Ramos (cell line): ENCODE data around the gene OR52E6.

Source experiments
- in situ Hi-C: fragments of 300-500 bp; cut with MboI; formaldehyde crosslinking; loops from one replicate; pipeline ENCODE4 v1.14.3; 2022; ENCODE audit warnings: low sequenced_read_pairs; ENCODE audit not compliant: unreplicated experiment

The OR52E6 gene

GRCh38 chr11:5841797-5842196 is at the start of gene OR52E6:
TSS of gene OR52E6 (minus strand) at chr11:5841897. CDS start at chr11:5841897, 0 bp downstream.
- in situ Hi-C loops = no loop called here

GRCh38 chr11:5891216-5891800 is 49.6 kb upstream of the OR52E6 start:
- in situ Hi-C loops = no loop called here

- in situ Hi-C loops = no loop called here
These were observed 46.0 kb upstream of the OR52E6 start for GRCh38 chr11:5887661-5888060.

GRCh38 chr11:5887172-5887571 is 45.5 kb upstream of the OR52E6 start:
- in situ Hi-C loops = no loop called here

GRCh38 chr11:5881756-5882155 is 40.1 kb upstream of the OR52E6 start:
- in situ Hi-C loops = no loop called here

GRCh38 chr11:5880329-5880728 is 38.6 kb upstream of the OR52E6 start, which contains the start of gene OR52E4:
TSS of gene OR52E4 (plus strand) at chr11:5880629. CDS start at chr11:5884293, 3,664 bp downstream.
- in situ Hi-C loops = no loop called here

GRCh38 chr11:5878564-5878963 is 36.9 kb upstream of the OR52E6 start:
- in situ Hi-C loops = no loop called here

GRCh38 chr11:5865826-5866225 is 24.1 kb upstream of the OR52E6 start:
- in situ Hi-C loops = no loop called here

- in situ Hi-C loops = no loop called here
These were observed 15.9 kb upstream of the OR52E6 start, which contains the start of gene OR52E8 for GRCh38 chr11:5857590-5857989. TSS of gene OR52E8 (minus strand) at chr11:5857690. CDS start at chr11:5857690, 0 bp downstream.

- in situ Hi-C loops = no loop called here
These were observed 9.3 kb upstream of the OR52E6 start for GRCh38 chr11:5851002-5851401.

- in situ Hi-C loops = no loop called here
These were observed 6.0 kb upstream of the OR52E6 start for GRCh38 chr11:5847711-5848110.

GRCh38 chr11:5846701-5847100 is 5.0 kb upstream of the OR52E6 start:
- in situ Hi-C loops = no loop called here

GRCh38 chr11:5837695-5838094 is 4.0 kb downstream of the OR52E6 start:
- in situ Hi-C loops = no loop called here

- in situ Hi-C loops = no loop called here
These were observed 8.3 kb downstream of the OR52E6 start for GRCh38 chr11:5833446-5833845.

- in situ Hi-C loops = no loop called here
These were observed 10.4 kb downstream of the OR52E6 start for GRCh38 chr11:5831196-5831829.

GRCh38 chr11:5818245-5818886 is 23.3 kb downstream of the OR52E6 start:
- in situ Hi-C loops = loop anchor here (25.0 kb wide), 1 partner anchor 206 kb away; no protein-coding TSS in a partner anchor

- in situ Hi-C loops = loop anchor here (25.0 kb wide), 1 partner anchor 203 kb away; no protein-coding TSS in a partner anchor
These were observed 26.2 kb downstream of the OR52E6 start for GRCh38 chr11:5815534-5815933.

- in situ Hi-C loops = loop anchor here (10.0 to 25.0 kb wide), 2 partner anchors 198 to 335 kb away; no protein-coding TSS in a partner anchor
These were observed 31.5 kb downstream of the OR52E6 start for GRCh38 chr11:5809905-5810795.

GRCh38 chr11:5809122-5809519 is 32.6 kb downstream of the OR52E6 start:
- in situ Hi-C loops = loop anchor here (10.0 to 25.0 kb wide), 2 partner anchors 197 to 334 kb away; no protein-coding TSS in a partner anchor

GRCh38 chr11:5808500-5809121 is 33.1 kb downstream of the OR52E6 start, which contains the start of gene OR52N2:
TSS of gene OR52N2 (plus strand) at chr11:5808924. CDS start at chr11:5820336, 11,412 bp downstream.
- in situ Hi-C loops = loop anchor here (10.0 to 25.0 kb wide), 2 partner anchors 196 to 334 kb away; no protein-coding TSS in a partner anchor
